Lower lobe of right lung (tissue), 2 donors: ENCODE measurements around the gene RAPGEF6. TPM values are rescaled to one million over a fixed set of nuclear protein-coding genes. Genes with fewer than 3 reads are reported as not detected.
"Not testable (repeated sequence)": the region's sequence is repeated elsewhere in the genome, so short reads cannot be mapped to it uniquely, and the experiment has no call there.

Source experiments
- ATAC-seq, 2 donors: fragments of 200-7000 bp; cut with Tn5 transposase; one replicate each; pipeline ENCODE4 v1.9.1; 2020 to 2022; ENCODE audit warnings: mild to moderate bottlenecking in 2 of 2, moderate library complexity in 2 of 2
- DNase-seq: peaks from one replicate; pipeline ENCODE4 v3.0.0-alpha.2; 2020
- H3K27ac ChIP-seq: fragments of 200-600 bp; one replicate; pipeline ENCODE4 v1.8.0; 2022
- H3K27me3 ChIP-seq: fragments of 200-600 bp; one replicate; pipeline ENCODE4 v1.8.0; 2022; ENCODE audit warnings: low read depth
- H3K36me3 ChIP-seq: fragments of 200-600 bp; one replicate; pipeline ENCODE4 v1.8.0; 2022; ENCODE audit warnings: mild to moderate bottlenecking
- H3K4me1 ChIP-seq: fragments of 200-600 bp; one replicate; pipeline ENCODE4 v1.8.0; 2022
- H3K4me3 ChIP-seq: fragments of 200-600 bp; one replicate; pipeline ENCODE4 v1.8.0; 2022; ENCODE audit warnings: mild to moderate bottlenecking
- H3K9me3 ChIP-seq: fragments of 200-600 bp; one replicate; pipeline ENCODE4 v1.8.0; 2022
- CTCF ChIP-seq: fragments of 200-600 bp; IDR thresholded peaks from one replicate; pipeline ENCODE4 v1.8.0; 2022; ENCODE audit warnings: antibody characterized with exemption, mild to moderate bottlenecking
- intact Hi-C: fragments of 100-400 bp; cut with DNase I; formaldehyde crosslinking; loops from one replicate; pipeline ENCODE4 v1.11.0; 2022
- total RNA-seq: library from RNA; stranded (reverse); fragmentation: NEBNext Ultra II Directional; extraction: Animal tissue kit (Norgen Biotek cat#: 25700); gene quantifications from one replicate; pipeline ENCODE4 v1.2.1, GENCODE V29; 2021
- donor health status: DM: no; HTN: yes; CAD: no; lungs with severe emphysema.

Gene RAPGEF6
- total RNA-seq, 1 donor from 2014 or later, result 21.7 TPM

- Histone ChIP-seq H3K27ac (no peak overlapping the region), H3K27me3 (no peaks in the 10 kb centered on the region), H3K4me3 (no peak overlapping the region), H3K4me1 (peaks cover 40% of the 10 kb centered on the region), H3K9me3 (no peaks in the 10 kb centered on the region), H3K36me3 (no peaks in the 10 kb centered on the region)
- no peak for DNase-seq
- ATAC-seq, result no peak
- TF ChIP-seq CTCF, result no peak
- intact Hi-C loops, result no loop called here
Measured at GRCh38 chr5:131628990-131629389, 6.0 kb downstream of the RAPGEF6 start.

GRCh38 chr5:131627207-131627865, 7.7 kb downstream of the RAPGEF6 start:
- Histone ChIP-seq H3K4me3 (no peak overlapping the region), H3K9me3 (no peaks in the 10 kb centered on the region), H3K36me3 (no peaks in the 10 kb centered on the region), H3K4me1 (peaks cover 23% of the 10 kb centered on the region), H3K27me3 (no peaks in the 10 kb centered on the region), H3K27ac (no peak overlapping the region)
- intact Hi-C loops, result no loop called here
- TF ChIP-seq CTCF, result no peak
- ATAC-seq (no peak), DNase-seq (no peak)

- H3K4me3 ChIP-seq, result no peak overlapping the region
- DNase-seq (no peak), ATAC-seq (no peak)
- H3K36me3 ChIP-seq, result no peaks in the 10 kb centered on the region
- H3K4me1 ChIP-seq, result no peaks in the 10 kb centered on the region
- TF ChIP-seq CTCF, result no peak
- H3K27me3 ChIP-seq, result no peaks in the 10 kb centered on the region
- no peaks in the 10 kb centered on the region for H3K9me3 ChIP-seq
- H3K27ac ChIP-seq, result no peak overlapping the region
- intact Hi-C loops, result no loop called here
Measured at GRCh38 chr5:131622633-131623032, 12.4 kb downstream of the RAPGEF6 start.

- H3K27me3 ChIP-seq, intact Hi-C loops, H3K27ac ChIP-seq, H3K4me1 ChIP-seq, DNase-seq, H3K36me3 ChIP-seq, H3K4me3 ChIP-seq, ATAC-seq, H3K9me3 ChIP-seq: not testable (repeated sequence)
Measured at GRCh38 chr5:131621164-131621563, 13.9 kb downstream of the RAPGEF6 start.

GRCh38 chr5:131619102-131619501, 15.9 kb downstream of the RAPGEF6 start:
- intact Hi-C loops, result no loop called here

More at GRCh38 chr5:131619102-131619501, 15.9 kb downstream of the RAPGEF6 start:
- DNase-seq, result no peak
- no peak for ATAC-seq
- TF ChIP-seq CTCF, result no peak
- no peaks in the 10 kb centered on the region for H3K36me3 ChIP-seq
- no peaks in the 10 kb centered on the region for H3K4me1 ChIP-seq
- no peaks in the 10 kb centered on the region for H3K27me3 ChIP-seq
- no peaks in the 10 kb centered on the region for H3K9me3 ChIP-seq
- H3K27ac ChIP-seq, result no peak overlapping the region
- no peak overlapping the region for H3K4me3 ChIP-seq
